Keratinocyte (primary cell): Measurements from ENCODE around the gene DMXL1. TPM values are rescaled to one million over a fixed set of nuclear protein-coding genes. Genes with fewer than 3 reads are reported as not detected.
"Not testable (repeated sequence)": the region's sequence is repeated elsewhere in the genome, so short reads cannot be mapped to it uniquely, and the experiment has no call there.

Experiments
- DNase-seq: peaks from one replicate; pipeline ENCODE4 v3.0.0-alpha.2; 2011; ENCODE audit warnings: low read depth, missing footprints, low spot score
- FAIRE-seq: peaks from 2 replicates; lab custom pipeline; 2011; peaks lifted over from hg19 to GRCh38; lab: Jason Lieb, UNC
- H2AFZ ChIP-seq: 2 replicates; pipeline ENCODE4 v1.6.0; 2012; ENCODE audit warnings: low read length, control low read depth, inconsistent platforms; ENCODE audit not compliant: control insufficient read depth
- H3K27ac ChIP-seq: 2 replicates; pipeline ENCODE4 v1.5.1; 2011; ENCODE audit warnings: low read length; ENCODE audit not compliant: control insufficient read depth, insufficient read depth
- H3K27me3 ChIP-seq: 3 replicates; pipeline ENCODE4 v1.6.0; 2011; ENCODE audit warnings: low read length; ENCODE audit not compliant: control insufficient read depth, insufficient read depth; ENCODE audit errors: extremely low read depth
- H3K36me3 ChIP-seq, 2 experiments: 2 replicates in 1 of 2; 3 replicates in 1 of 2; pipeline ENCODE4 v1.5.1; 2011; ENCODE audit warnings: low read length in 2 of 2, mild to moderate bottlenecking in 1 of 2; ENCODE audit not compliant: control insufficient read depth in 2 of 2, insufficient read depth in 2 of 2; ENCODE audit errors: extremely low read depth in 1 of 2
- H3K4me1 ChIP-seq: 3 replicates; pipeline ENCODE4 v1.5.1; 2011; ENCODE audit warnings: low read length; ENCODE audit not compliant: control insufficient read depth, insufficient read depth; ENCODE audit errors: extremely low read depth
- H3K4me2 ChIP-seq: 3 replicates; pipeline ENCODE4 v1.6.0; 2011; ENCODE audit warnings: low read depth, low read length; ENCODE audit not compliant: control insufficient read depth, insufficient read depth; ENCODE audit errors: extremely low read depth
- H3K4me3 ChIP-seq, 3 experiments: fragments of 200-600 bp in 1 of 3; sonication (generic) in 1 of 3; 2 replicates in 2 of 3; 3 replicates in 1 of 3; pipeline ENCODE4 v1.5.1; 2011 to 2016; ENCODE audit warnings: low read length in 3 of 3, mild to moderate bottlenecking in 3 of 3, control low read depth in 2 of 3, inconsistent platforms in 1 of 3, low read depth in 1 of 3, mixed read lengths in 1 of 3, mixed run types in 1 of 3, moderate library complexity in 1 of 3; ENCODE audit not compliant: control insufficient read depth in 2 of 3, insufficient read depth in 2 of 3; ENCODE audit errors: extremely low read depth in 1 of 3
- H3K79me2 ChIP-seq: 2 replicates; pipeline ENCODE4 v1.6.0; 2012; ENCODE audit warnings: low read length; ENCODE audit not compliant: control insufficient read depth, insufficient read depth
- H3K9ac ChIP-seq: 3 replicates; pipeline ENCODE4 v1.6.0; 2011; ENCODE audit warnings: low read length; ENCODE audit not compliant: control insufficient read depth, insufficient read depth; ENCODE audit errors: extremely low read depth
- H3K9me1 ChIP-seq: 3 replicates; pipeline ENCODE4 v1.6.0; 2011; ENCODE audit warnings: low read length; ENCODE audit not compliant: control insufficient read depth, insufficient read depth; ENCODE audit errors: extremely low read depth
- H3K9me3 ChIP-seq: 2 replicates; pipeline ENCODE4 v1.5.1; 2012; ENCODE audit warnings: low read depth, low read length; ENCODE audit not compliant: control insufficient read depth
- H4K20me1 ChIP-seq: 3 replicates; pipeline ENCODE4 v1.6.0; 2011; ENCODE audit warnings: low read length; ENCODE audit not compliant: control insufficient read depth, insufficient read depth; ENCODE audit errors: extremely low read depth
- EZH2 ChIP-seq: IDR thresholded peaks from one replicate; pipeline ENCODE4 v1.6.1; 2012; ENCODE audit warnings: inconsistent platforms, mild to moderate bottlenecking, low read length, moderate library complexity
- dilution Hi-C: fragments of 300-500 bp; cut with MboI; formaldehyde crosslinking; loops from one replicate; pipeline ENCODE4 v1.7.0; 2020; ENCODE audit warnings: low sequenced_read_pairs; ENCODE audit not compliant: extremely low pct_ligation_motif_present
- polyA plus RNA-seq, 5 experiments: library from polyadenylated mRNA; depleted of rRNA in 3 of 5; stranded (reverse) in 3 of 5; stranded (forward) in 1 of 5; unstranded in 1 of 5; fragments of >200 nt; gene quantifications; 1 replicate in 1 of 5; 2 replicates in 3 of 5; 3 replicates in 1 of 5; pipeline versions ENCODE4 v1.2.1 to v1.2.3, GENCODE V29; 2011 to 2012; ENCODE audit warnings: missing spikeins in 2 of 5, low read depth in 1 of 5, low replicate concordance in 1 of 5
- TF ChIP-seq, protein P1 (sequence below), 3 experiments: IDR thresholded peaks in 1 of 3; conservative IDR thresholded peaks in 1 of 3; optimal IDR thresholded peaks in 1 of 3; 2 replicates in 2 of 3; 3 replicates in 1 of 3; pipeline versions ENCODE3 to v1.5.1; 2011; ENCODE audit warnings: low read length in 3 of 3, mild to moderate bottlenecking in 3 of 3, moderate library complexity in 2 of 3, control low read depth in 1 of 3, inconsistent platforms in 1 of 3; ENCODE audit not compliant: insufficient read depth in 2 of 3; ENCODE audit errors: extremely low read depth in 1 of 3

The DMXL1 gene
- polyA plus RNA-seq, 1 donor (not counting 4 experiments of a cell fraction or from before 2014, with no cell fraction given), result 13.1 TPM

DNA sequence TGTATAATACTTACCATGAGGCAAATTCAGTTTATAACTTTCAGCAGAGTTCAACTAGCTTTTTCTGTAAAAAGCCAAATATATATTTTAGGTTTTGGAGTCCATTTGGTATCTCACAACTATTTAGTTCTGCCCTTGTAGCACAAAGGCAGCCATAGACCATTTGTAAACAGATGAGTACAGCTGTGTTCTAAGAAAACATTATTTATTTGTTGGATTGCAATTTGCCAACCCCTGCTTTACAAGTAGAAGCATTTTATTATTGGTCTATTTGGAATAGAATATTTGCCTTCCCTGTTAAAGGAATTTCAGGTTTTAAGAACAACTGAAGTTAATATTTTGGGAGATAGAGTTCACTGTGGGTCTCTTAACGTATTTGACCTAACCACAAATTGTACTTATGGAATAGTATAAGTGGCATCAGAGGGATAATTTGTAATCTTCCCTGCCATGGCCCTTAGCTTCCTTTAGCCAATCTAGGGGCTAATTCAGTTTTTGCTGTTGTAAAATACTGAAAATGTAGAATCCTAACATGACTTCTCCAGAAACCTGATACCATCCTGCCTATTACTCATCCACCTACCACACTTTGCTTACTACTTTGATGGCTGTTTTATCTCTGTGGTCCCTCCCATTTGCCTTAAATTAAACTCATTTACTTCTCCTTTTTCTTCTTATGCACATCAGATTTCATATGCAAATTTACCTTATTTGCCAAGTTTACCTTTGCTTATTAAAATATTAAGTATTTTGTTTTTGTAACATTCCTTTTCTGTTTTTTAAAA is 109.2 kb downstream of the DMXL1 start:
- Histone ChIP-seq H3K4me2 (no peak overlapping the region), H3K9me3 (no peaks in the 10 kb centered on the region)
- no peak for FAIRE-seq

GRCh38 chr5:119185512-119185911 is 114.6 kb downstream of the DMXL1 start:
- H4K20me1 ChIP-seq, FAIRE-seq, H3K9me3 ChIP-seq, H2AFZ ChIP-seq, H3K4me2 ChIP-seq, H3K9me1 ChIP-seq, H3K9ac ChIP-seq, DNase-seq, H3K79me2 ChIP-seq, H3K4me1 ChIP-seq, H3K27me3 ChIP-seq, dilution Hi-C loops, H3K4me3 ChIP-seq, H3K36me3 ChIP-seq, H3K27ac ChIP-seq: not testable (repeated sequence)

More for the DNA sequence above, 109.2 kb downstream of the DMXL1 start:
- Histone ChIP-seq H4K20me1 (no peaks in the 10 kb centered on the region), H3K36me3 (no peaks in the 10 kb centered on the region), H3K9ac (no peak overlapping the region), H3K27ac (no peak overlapping the region), H3K4me3 (no peak overlapping the region), H3K9me1 (no peaks in the 10 kb centered on the region), H3K79me2 (no peaks in the 10 kb centered on the region), H2AFZ (no peak overlapping the region), H3K4me1 (no peaks in the 10 kb centered on the region), H3K27me3 (no peaks in the 10 kb centered on the region)
- dilution Hi-C loops, result no loop called here
- TF ChIP-seq, protein P1, sequence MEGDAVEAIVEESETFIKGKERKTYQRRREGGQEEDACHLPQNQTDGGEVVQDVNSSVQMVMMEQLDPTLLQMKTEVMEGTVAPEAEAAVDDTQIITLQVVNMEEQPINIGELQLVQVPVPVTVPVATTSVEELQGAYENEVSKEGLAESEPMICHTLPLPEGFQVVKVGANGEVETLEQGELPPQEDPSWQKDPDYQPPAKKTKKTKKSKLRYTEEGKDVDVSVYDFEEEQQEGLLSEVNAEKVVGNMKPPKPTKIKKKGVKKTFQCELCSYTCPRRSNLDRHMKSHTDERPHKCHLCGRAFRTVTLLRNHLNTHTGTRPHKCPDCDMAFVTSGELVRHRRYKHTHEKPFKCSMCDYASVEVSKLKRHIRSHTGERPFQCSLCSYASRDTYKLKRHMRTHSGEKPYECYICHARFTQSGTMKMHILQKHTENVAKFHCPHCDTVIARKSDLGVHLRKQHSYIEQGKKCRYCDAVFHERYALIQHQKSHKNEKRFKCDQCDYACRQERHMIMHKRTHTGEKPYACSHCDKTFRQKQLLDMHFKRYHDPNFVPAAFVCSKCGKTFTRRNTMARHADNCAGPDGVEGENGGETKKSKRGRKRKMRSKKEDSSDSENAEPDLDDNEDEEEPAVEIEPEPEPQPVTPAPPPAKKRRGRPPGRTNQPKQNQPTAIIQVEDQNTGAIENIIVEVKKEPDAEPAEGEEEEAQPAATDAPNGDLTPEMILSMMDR (optimal IDR thresholded peaks at IDR 0.05 in 1 of 3, IDR thresholded peaks at IDR 0.05 in 1 of 3, conservative IDR thresholded peaks at IDR 0.05 in 1 of 3; ENCODE audit: extremely low read depth in 1 of 3, insufficient read depth in 2 of 3, low read length in 3 of 3), result no peak
- no peak for TF ChIP-seq EZH2
- no peak for DNase-seq
